Motor neuron (in vitro differentiated cells): ENCODE measurements around the gene FARSB. TPM values are rescaled to one million over a fixed set of nuclear protein-coding genes. Genes with fewer than 3 reads are reported as not detected.

Source experiments
- ATAC-seq, 8 experiments: fragments of 200-7000 bp; cut with Tn5 transposase; replicated peaks in 6 of 8; 2 replicates each; pipeline ENCODE4 v1.8.0; 2021; ENCODE audit warnings: mild to moderate bottlenecking in 8 of 8, moderate library complexity in 8 of 8
- H3K27ac ChIP-seq, 2 donors: fragments of 250-450 bp; sonication (Bioruptor Pico); 2 replicates each; pipeline ENCODE4 v1.9.0; 2021; ENCODE audit warnings: antibody characterized with exemption in 2 of 2, mild to moderate bottlenecking in 2 of 2, moderate library complexity in 1 of 2
- H3K4me1 ChIP-seq, 2 donors: fragments of 250-450 bp; sonication (Bioruptor Pico); replicated peaks in 1 of 2; 2 replicates each; pipeline ENCODE4 v1.6.1; 2021; ENCODE audit warnings: antibody characterized with exemption in 2 of 2, mild to moderate bottlenecking in 2 of 2, moderate library complexity in 1 of 2
- H3K4me3 ChIP-seq, 5 donors: fragments of 250-450 bp; sonication (Bioruptor Pico); 2 replicates each; pipeline ENCODE4 v1.9.0; 2021; ENCODE audit warnings: antibody characterized with exemption in 5 of 5, mild to moderate bottlenecking in 5 of 5, moderate library complexity in 4 of 5
- WGBS, 10 experiments: fragments of 450-650 bp; shearing (Covaris generic); methylation state at CpG; one replicate each; pipeline ENCODE4 v1.0.0; 2022; 5-methylcytosine and 5-hydroxymethylcytosine counted together
- in situ Hi-C, 9 experiments: fragments of 400-800 bp; cut with MboI; loops; one replicate each; pipeline ENCODE4 v1.15.0; 2021; ENCODE audit warnings: low sequenced_read_pairs in 9 of 9, low pct_unique_long_range_greater_than_20kb in 2 of 9; ENCODE audit not compliant: unreplicated experiment in 9 of 9
- total RNA-seq, 8 experiments: library from RNA; unstranded; fragments of 300-600 nt; gene quantifications; 2 replicates each; pipeline versions ENCODE4 v1.2.3 to v1.2.4, GENCODE V29; 2022

FARSB gene
- total RNA-seq, 8 experiments from 2014 or later: 25.9 to 41.0 (median 32.7) TPM

DNA sequence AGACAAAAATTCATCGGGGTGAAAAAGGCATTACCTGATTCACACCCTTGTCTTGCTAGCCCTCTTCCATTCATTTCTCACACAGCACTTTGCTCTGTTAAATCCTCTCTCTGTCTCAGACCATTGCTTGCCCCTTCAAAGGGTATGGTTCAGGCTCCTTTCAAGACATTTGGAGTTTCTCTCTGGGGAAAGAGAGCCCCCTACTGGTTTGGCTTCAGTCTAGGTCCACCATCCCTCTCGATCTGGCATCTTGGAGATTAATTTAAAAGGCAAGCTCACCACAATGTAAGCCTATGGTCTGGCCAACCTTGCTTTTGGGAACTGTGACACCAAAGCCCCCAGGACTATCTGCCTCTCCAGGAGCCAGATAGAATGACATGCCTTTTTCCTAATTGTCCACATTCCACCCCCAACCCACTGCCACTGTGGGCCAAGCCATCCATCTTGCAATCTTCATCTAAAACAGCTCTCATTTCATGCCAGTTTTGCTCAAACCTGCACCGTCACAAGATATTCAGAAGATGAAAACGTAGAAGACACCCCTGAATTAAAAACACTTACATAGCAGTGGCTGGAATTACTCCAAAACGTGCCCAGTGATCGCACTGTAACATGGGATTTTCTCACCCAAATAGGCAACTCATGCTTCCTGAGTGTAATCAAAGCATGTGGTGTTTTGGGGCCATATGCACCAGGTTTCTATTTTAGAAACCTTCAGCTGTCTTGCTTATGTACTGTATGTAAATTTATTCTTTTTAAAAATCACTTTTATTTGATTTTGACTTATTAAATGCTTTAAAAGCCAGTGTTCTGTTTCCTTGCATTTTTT is 93.9 kb downstream of the FARSB start:
- Histone ChIP-seq H3K4me1 (no peaks in the 10 kb centered on the region), H3K4me3 (no peak overlapping the region), H3K27ac (no peak overlapping the region)
- peak; percentile 58 to 92 (median 82) for ATAC-seq
- 18 to 62% (median 49%) methylated on average over 2 to 6 of the region's 6 CpGs; no CpG with 5 or more reads in 1 of the 10 experiments for WGBS, 10 experiments
- in situ Hi-C loops: loop anchor here in 7 of 9 experiments (25.0 kb wide), 2 partner anchors 250 to 500 kb away; a partner anchor contains a TSS

- no peak overlapping the region for H3K4me3 ChIP-seq
- H3K4me1 ChIP-seq: no peaks in the 10 kb centered on the region
- H3K27ac ChIP-seq: no peak overlapping the region
- WGBS, 10 experiments: 92 to 100% (median 100%) methylated on average over 1 to 4 of the region's 4 CpGs; no CpG with 5 or more reads in 3 of the 10 experiments
- ATAC-seq: no peak
- in situ Hi-C loops: loop anchor here in 7 of 9 experiments (25.0 kb wide), 2 partner anchors 249 to 499 kb away; a partner anchor contains a TSS
Observed at GRCh38 chr2:222561151-222561550, 94.7 kb downstream of the FARSB start.

DNA sequence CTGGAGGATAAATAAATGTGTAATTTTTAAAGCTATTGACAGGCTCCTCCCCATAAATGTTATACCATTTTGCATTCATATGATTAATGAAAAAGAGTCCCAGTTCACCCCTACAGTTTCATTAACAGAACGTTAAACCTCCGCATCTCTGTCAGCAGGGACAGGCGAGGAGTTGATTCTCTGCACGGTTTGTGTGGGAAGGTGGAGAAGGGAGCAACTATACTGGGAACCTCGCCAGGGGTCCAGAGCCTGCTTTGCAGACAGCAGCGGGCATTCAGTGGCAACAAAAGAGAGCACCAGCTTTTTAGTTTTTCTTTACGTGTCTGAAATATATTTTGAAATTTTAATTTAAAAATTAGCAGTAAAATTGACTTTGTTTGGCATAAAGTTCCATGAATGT is 101.4 kb downstream of the FARSB start:
- Histone ChIP-seq H3K4me3 (no peak overlapping the region), H3K4me1 (peaks cover 9 to 12% of the 10 kb centered on the region in 2 donors), H3K27ac (no peak overlapping the region)
- in situ Hi-C loops: loop anchor here in 7 of 9 experiments (25.0 kb wide), 2 partner anchors 242 to 492 kb away; a partner anchor contains a TSS
- ATAC-seq: peak in 4 of 8 experiments; percentile 33 to 60 (median 44)
- WGBS, 10 experiments: 10 to 93% (median 47%) methylated on average over 1 to 6 of the region's 7 CpGs; no CpG with 5 or more reads in 2 of the 10 experiments

DNA sequence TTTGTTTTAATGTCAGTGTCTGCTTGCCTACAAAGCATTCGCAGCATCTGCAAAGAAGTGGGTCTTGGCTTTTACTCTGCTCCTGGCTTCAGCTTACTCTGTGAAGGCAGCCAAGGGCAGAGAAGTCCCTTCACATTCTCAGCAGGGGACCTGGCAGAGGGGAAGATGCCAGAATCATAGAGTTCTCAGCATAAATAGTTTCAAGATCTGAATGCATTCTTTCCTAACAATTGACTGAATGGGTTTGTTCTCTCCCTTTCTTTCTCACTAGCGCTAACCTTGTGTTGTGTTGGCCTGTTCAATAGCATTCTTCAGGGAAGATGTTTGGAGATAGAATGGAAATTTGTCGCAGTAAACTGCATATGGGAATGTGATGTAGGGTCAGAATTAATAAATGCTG is 106.9 kb downstream of the FARSB start:
- H3K4me1 ChIP-seq: peaks cover 28 to 32% of the 10 kb centered on the region in 2 donors
- no peak overlapping the region for H3K4me3 ChIP-seq
- peak in 7 of 8 experiments; percentile 10 to 89 (median 47) for ATAC-seq
- 0 to 75% (median 20%) methylated on average over 1 to 3 of the region's 3 CpGs; no CpG with 5 or more reads in 2 of the 10 experiments for WGBS, 10 experiments
- H3K27ac ChIP-seq: no peak overlapping the region
- in situ Hi-C loops: no loop called here

GRCh38 chr2:222547083-222547482 is 108.8 kb downstream of the FARSB start:
- 34 to 100% (median 62%) methylated on average over 1 to 5 of the region's 5 CpGs for WGBS, 10 experiments
- in situ Hi-C loops: no loop called here
- ATAC-seq: no peak
- no peak overlapping the region for H3K4me3 ChIP-seq
- peaks cover 27 to 32% of the 10 kb centered on the region in 2 donors for H3K4me1 ChIP-seq
- no peak overlapping the region for H3K27ac ChIP-seq

DNA sequence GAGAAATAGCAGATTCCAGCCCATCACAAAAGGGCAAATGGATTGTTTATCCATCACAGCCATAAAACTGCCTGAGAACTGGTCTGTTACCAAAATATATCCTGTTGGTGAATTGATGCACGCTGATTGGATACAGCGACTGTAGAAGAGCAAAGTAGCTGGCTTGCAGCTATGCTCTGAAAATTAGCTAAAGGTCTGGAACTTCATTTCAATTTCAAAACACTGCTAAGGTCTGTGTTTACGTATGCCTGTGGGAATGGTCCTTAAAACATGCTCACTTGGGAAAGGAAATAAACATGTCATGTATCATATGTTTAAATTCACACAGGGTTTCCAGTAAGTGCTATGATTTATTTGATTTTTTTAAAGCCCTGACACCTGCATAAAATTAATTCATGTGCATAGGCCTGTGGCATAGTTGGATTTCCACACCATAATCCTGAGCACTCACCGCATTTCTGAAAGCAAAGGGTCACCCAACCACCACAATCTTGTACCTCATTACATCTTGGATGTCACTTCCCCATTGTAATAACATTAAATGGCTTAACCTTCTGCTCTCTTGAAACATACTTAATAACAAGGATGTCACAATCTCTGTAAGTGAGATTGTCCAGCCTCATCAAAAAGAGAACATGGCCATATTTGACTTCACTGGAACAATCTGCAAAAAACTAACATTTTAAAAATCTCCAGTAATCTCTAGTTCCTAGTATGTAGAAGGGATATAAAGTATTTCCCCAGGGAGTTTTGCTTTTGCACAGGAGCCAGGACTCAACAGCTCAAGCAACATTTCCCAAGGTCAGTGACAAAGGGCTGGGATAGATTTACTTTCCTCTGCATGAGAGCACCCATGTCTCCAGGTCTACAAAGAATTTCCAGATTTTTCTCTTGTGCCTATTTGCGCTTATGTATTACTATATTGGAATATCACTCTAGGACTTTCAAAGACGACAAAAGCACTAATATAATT is 109.8 kb downstream of the FARSB start:
- ATAC-seq: peak in 7 of 8 experiments; percentile 19 to 92 (median 87)
- H3K27ac ChIP-seq: no peak overlapping the region
- no peak overlapping the region for H3K4me3 ChIP-seq
- WGBS, 10 experiments: 24 to 74% (median 50%) methylated on average over 2 to 6 of the region's 6 CpGs; no CpG with 5 or more reads in 1 of the 10 experiments
- H3K4me1 ChIP-seq: peaks cover 27 to 32% of the 10 kb centered on the region in 2 donors
- in situ Hi-C loops: no loop called here

GRCh38 chr2:222544661-222545060 is 111.2 kb downstream of the FARSB start:
- in situ Hi-C loops: no loop called here
- no peak overlapping the region for H3K27ac ChIP-seq
- 13 to 100% (median 65%) methylated on average over 1 of the region's 1 CpG; no CpG with 5 or more reads in 2 of the 10 experiments for WGBS, 10 experiments
- peaks cover 27 to 32% of the 10 kb centered on the region in 2 donors for H3K4me1 ChIP-seq
- H3K4me3 ChIP-seq: no peak overlapping the region
- ATAC-seq: no peak

DNA sequence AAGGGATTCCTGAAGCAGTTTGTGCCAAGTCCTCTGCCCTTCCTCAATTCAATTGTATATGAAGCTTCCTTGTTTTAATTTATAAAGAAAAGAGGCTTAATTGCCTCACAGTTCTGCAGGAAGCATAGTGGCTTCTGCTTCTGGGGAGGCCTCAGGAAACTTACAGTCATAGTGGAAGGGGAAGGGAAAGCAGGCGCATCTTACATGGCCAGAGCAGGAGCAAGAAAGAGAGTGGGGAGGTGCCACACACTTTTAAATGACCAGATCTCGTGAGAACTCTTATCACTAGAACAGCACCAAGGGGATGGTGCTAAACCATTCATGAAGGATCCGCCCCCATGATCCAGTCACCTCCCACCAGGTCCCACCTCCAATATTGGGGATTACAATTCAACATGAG is 117.4 kb downstream of the FARSB start:
- in situ Hi-C loops: no loop called here
- Histone ChIP-seq H3K27ac (no peak overlapping the region), H3K4me3 (no peak overlapping the region), H3K4me1 (no peaks in the 10 kb centered on the region)
- no peak for ATAC-seq
- WGBS, 10 experiments: 41 to 87% (median 75%) methylated on average over 1 to 3 of the region's 3 CpGs; no CpG with 5 or more reads in 2 of the 10 experiments

GRCh38 chr2:222535477-222535876 is 120.4 kb downstream of the FARSB start:
- Histone ChIP-seq H3K4me1 (no peaks in the 10 kb centered on the region), H3K27ac (no peak overlapping the region), H3K4me3 (no peak overlapping the region)
- in situ Hi-C loops: no loop called here
- WGBS, 10 experiments: 27 to 92% (median 49%) methylated on average over 1 to 6 of the region's 6 CpGs; no CpG with 5 or more reads in 6 of the 10 experiments
- ATAC-seq: no peak

GRCh38 chr2:222532315-222532714 is 123.6 kb downstream of the FARSB start:
- no peak for ATAC-seq
- H3K27ac ChIP-seq: no peak overlapping the region
- in situ Hi-C loops: no loop called here
- WGBS, 10 experiments: 32 to 100% (median 80%) methylated on average over 1 to 4 of the region's 5 CpGs; no CpG with 5 or more reads in 2 of the 10 experiments
- H3K4me3 ChIP-seq: no peak overlapping the region
- no peaks in the 10 kb centered on the region for H3K4me1 ChIP-seq

- 23 to 96% (median 81%) methylated on average over 2 to 7 of the region's 7 CpGs; no CpG with 5 or more reads in 1 of the 10 experiments for WGBS, 10 experiments
- in situ Hi-C loops: no loop called here
- no peak overlapping the region for H3K4me3 ChIP-seq
- no peak overlapping the region for H3K27ac ChIP-seq
- no peaks in the 10 kb centered on the region for H3K4me1 ChIP-seq
- no peak for ATAC-seq
Observed at GRCh38 chr2:222526480-222527277, 129.2 kb downstream of the FARSB start.

DNA sequence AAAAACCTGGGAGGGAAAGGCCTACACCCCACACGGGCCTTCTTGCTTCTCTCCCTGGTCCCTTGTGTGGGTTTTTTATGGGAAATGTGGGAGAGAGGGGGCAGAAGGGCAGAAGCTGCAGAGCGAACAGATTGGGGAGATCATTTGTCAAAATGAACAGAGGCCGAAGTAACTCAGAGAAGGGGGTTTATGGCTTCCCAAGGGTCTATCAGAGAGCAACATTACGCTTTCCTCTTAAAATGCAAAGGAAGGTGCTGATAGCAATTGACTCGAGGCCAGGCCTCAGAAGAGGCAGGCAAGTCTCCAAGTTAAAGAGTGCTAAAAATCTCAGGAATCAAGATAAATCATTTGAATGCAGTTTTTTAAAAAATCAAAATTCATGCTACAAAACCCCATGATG is 130.1 kb downstream of the FARSB start:
- H3K4me3 ChIP-seq: no peak overlapping the region
- ATAC-seq: no peak
- 13 to 81% (median 53%) methylated on average over 1 to 5 of the region's 5 CpGs for WGBS, 10 experiments

More for the DNA sequence above, 130.1 kb downstream of the FARSB start:
- no peaks in the 10 kb centered on the region for H3K4me1 ChIP-seq
- in situ Hi-C loops: no loop called here
- no peak overlapping the region for H3K27ac ChIP-seq
